Astrocyte of the spinal cord (primary cell): ENCODE results near the gene RYR3.

ENCODE experiments used
- DNase-seq: peaks from one replicate; pipeline ENCODE4 v3.0.0; 2011; ENCODE audit warnings: low read depth, low spot score
- H3K4me3 ChIP-seq: 2 replicates; pipeline ENCODE4 v1.5.1; 2011; ENCODE audit warnings: low read depth, mild to moderate bottlenecking, low read length, moderate library complexity
- CTCF ChIP-seq: IDR thresholded peaks from 2 replicates; pipeline ENCODE4 v1.5.1; 2012; ENCODE audit warnings: low read depth, mild to moderate bottlenecking, low read length, inconsistent platforms
- in situ Hi-C: cut with HindIII; loops from 2 replicates; pipeline ENCODE4 v1.10.0; 2017; ENCODE audit warnings: low sequenced_read_pairs

The RYR3 gene

GRCh38 chr15:33551860-33552259 lies 241.1 kb downstream of the RYR3 start:
- TF ChIP-seq CTCF: no peak
- H3K4me3 ChIP-seq: no peak overlapping the region
- in situ Hi-C loops: no loop called here
- no peak for DNase-seq

DNA sequence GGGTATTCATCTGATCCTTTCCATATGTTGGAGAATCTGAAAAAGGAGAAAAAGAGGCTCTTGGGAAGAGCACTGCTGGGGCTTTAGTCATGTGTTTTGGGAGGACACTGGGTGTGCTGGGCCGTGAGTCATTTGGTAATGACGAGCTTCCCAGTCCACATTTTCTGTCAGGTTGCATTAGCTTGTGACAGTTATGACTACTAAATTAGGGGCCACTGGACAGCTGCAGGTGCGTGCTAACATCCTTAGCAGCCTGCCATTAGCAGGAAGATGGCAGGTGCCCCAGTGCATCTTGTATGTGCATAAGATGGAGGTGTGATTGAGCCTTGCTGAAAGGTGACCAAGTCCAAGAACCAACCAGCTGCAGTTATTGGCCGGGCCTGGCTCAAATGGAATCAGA lies 242.4 kb downstream of the RYR3 start:
- no peak for DNase-seq
- in situ Hi-C loops: no loop called here
- no peak overlapping the region for H3K4me3 ChIP-seq
- TF ChIP-seq CTCF: no peak

- TF ChIP-seq CTCF: no peak
- in situ Hi-C loops: no loop called here
- no peak overlapping the region for H3K4me3 ChIP-seq
- no peak for DNase-seq
These were observed 248.6 kb downstream of the RYR3 start for GRCh38 chr15:33559207-33559890.

DNA sequence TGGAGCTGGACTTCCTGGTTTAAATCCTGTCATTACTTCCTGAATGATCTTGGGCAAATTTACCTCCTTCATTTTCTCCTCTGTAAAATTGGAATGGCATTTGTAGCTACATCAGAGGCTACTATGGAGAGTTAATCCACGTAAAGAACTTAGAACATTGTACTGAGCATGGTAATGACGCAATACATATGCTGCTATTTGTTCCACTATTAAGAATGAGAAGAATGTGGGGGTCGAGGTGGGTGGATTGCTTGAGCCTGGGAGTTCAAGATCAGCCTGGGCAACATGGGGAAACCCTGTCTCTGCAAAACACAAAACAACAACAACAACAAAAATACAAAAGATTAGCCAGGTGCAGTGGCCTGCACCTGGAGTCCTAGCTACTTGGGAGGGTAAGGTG lies 250.6 kb downstream of the RYR3 start:
- TF ChIP-seq CTCF: no peak
- DNase-seq: no peak
- H3K4me3 ChIP-seq: no peak overlapping the region
- in situ Hi-C loops: no loop called here

DNA sequence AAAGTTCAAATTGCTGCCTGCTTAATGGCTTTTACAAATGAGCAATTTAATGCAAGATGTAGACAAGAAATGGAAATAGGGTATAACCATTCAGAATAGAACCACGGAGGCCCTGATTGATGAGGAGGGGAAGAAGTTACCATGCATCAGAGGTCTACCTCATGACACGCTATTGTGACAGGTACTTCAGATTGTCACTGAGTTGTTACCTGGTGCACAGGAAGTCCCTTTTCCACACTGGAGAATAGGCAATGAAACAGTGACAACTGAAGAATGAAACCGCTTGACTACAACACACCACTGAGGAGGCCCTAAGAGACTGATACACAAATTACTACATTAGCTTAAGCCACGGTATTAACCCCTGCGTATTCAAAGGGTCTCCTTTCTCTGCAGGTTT lies 251.2 kb downstream of the RYR3 start:
- TF ChIP-seq CTCF: no peak
- no peak for DNase-seq
- no peak overlapping the region for H3K4me3 ChIP-seq
- in situ Hi-C loops: no loop called here

DNA sequence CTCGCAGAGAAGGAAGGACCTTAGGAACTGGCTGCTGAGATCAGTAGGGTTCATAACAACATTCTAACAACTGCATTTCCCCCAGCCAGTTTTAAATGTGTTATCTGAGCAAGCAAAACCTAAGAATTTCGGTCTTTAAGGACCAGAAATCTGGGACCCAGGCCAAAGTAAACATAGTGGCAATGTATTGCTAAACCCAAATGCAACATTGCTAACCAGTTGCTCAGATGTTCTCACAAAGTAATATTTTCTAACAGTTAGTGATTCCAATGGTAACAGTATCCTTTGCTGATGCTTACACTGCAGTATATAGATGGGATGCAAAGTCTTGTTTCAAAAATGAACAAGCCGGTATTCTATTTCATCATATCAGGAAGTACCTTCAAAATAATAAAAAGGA lies 254.3 kb downstream of the RYR3 start:
- H3K4me3 ChIP-seq: no peak overlapping the region
- no peak for TF ChIP-seq CTCF
- DNase-seq: peak; percentile 74
- in situ Hi-C loops: no loop called here

DNA sequence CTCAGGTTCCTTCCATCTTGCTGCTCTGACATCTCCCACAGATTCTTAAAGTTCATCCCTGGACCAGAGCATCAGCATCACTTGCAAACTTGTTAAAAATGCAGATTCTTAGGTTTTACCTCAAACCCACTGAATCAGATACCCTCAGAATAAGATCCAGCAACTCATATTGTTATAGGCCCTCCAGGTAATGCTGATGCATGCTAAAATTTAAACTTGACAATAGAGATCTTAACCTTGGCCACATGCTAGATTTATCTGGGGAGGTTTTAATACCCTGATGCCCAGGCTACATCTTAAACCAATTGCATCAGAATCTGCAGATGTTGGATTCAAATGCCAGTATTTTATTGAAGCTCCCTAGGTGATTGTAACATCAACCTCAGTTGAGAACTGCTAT lies 256.9 kb downstream of the RYR3 start:
- in situ Hi-C loops: no loop called here
- DNase-seq: no peak
- no peak for TF ChIP-seq CTCF
- H3K4me3 ChIP-seq: no peak overlapping the region
